Esophagus muscularis mucosa (tissue), 3 donors: Measurements from ENCODE around the gene HDHD2.

Experiments used
- CTCF ChIP-seq, 3 experiments: fragments of 200-600 bp in 2 of 3; fragments of 450-650 bp in 1 of 3; sonication (generic) in 2 of 3; IDR thresholded peaks; one replicate each; pipeline ENCODE4 v1.5.1; 2017 to 2019; ENCODE audit warnings: antibody characterized with exemption in 3 of 3, mild to moderate bottlenecking in 2 of 3, moderate library complexity in 1 of 3
- POLR2A ChIP-seq: fragments of 450-650 bp; IDR thresholded peaks from one replicate; pipeline ENCODE4 v1.6.1; 2017; ENCODE audit warnings: antibody characterized with exemption, moderate library complexity, mild to moderate bottlenecking, low read depth
- POLR2AphosphoS5 ChIP-seq, 2 donors: sonication (generic); formaldehyde crosslinking; IDR thresholded peaks; one replicate each; pipeline ENCODE4 v1.6.1; 2017; ENCODE audit warnings: antibody characterized with exemption in 2 of 2

GRCh38 chr18:47143899-47144485 lies 6.3 kb downstream of the HDHD2 start:
- no peak for TF ChIP-seq POLR2A
- no peak for TF ChIP-seq POLR2AphosphoS5 (IDR thresholded peaks at IDR 0.05)
- TF ChIP-seq CTCF (IDR thresholded peaks at IDR 0.05): no peak
